Caco-2 (cell line): ENCODE results near the gene ITIH5. TPM values are rescaled to one million over a fixed set of nuclear protein-coding genes. Genes with fewer than 3 reads are reported as not detected.
A peak's percentile ranks its signal among the peaks of the same experiment; 100 is the strongest.

Experiments used
- BruUV-seq: library from RNA; stranded (reverse); fragments of 400-500 nt; replicated peaks from 2 replicates; lab custom pipeline; 2021; lab: Mats Ljungman, UMichigan
- CTCF ChIA-PET: fragments of 300-600 bp; sonication (Branson Sonifier 250); formaldehyde crosslinking; loops from one replicate; lab custom pipeline; 2022; ENCODE audit warnings: antibody characterized with exemption; lab: Charles Lee
- POLR2A ChIA-PET: fragments of 300-600 bp; sonication (Branson Sonifier 250); formaldehyde crosslinking; loops from one replicate; lab custom pipeline; 2022; ENCODE audit warnings: antibody characterized with exemption; lab: Charles Lee
- DNase-seq, 2 experiments: peaks; one replicate each; pipeline versions ENCODE4 v3.0.0 to v3.0.0-alpha.2; 2020 to 2022
- H3K27me3 ChIP-seq: replicated peaks from 2 replicates; pipeline ENCODE4 v1.6.0; 2011; ENCODE audit warnings: low read length; ENCODE audit not compliant: control insufficient read depth, insufficient read depth
- H3K36me3 ChIP-seq: 2 replicates; pipeline ENCODE4 v1.5.1; 2011; ENCODE audit warnings: low read length; ENCODE audit not compliant: control insufficient read depth, insufficient read depth
- H3K4me1 ChIP-seq: fragments of 250-450 bp; sonication (Bioruptor Pico); 2 replicates; pipeline ENCODE4 v1.5.1; 2020; ENCODE audit warnings: mild to moderate bottlenecking
- H3K4me3 ChIP-seq: 2 replicates; pipeline ENCODE4 v1.5.1; 2011; ENCODE audit warnings: low read depth, mild to moderate bottlenecking, control low read depth, low read length
- H3K9me3 ChIP-seq: fragments of 250-450 bp; sonication (Bioruptor Pico); 2 replicates; pipeline ENCODE4 v1.5.1; 2020; ENCODE audit warnings: mild to moderate bottlenecking, moderate library complexity
- H3K27ac Mint-ChIP-seq: one replicate; pipeline ENCODE4 v1.8.0; 2022; ENCODE audit warnings: mixed read lengths; ENCODE audit not compliant: unreplicated experiment
- H3K27me3 Mint-ChIP-seq: one replicate; pipeline ENCODE4 v1.8.0; 2022; ENCODE audit warnings: mixed read lengths; ENCODE audit not compliant: insufficient read depth, unreplicated experiment
- H3K36me3 Mint-ChIP-seq: one replicate; pipeline ENCODE4 v1.8.0; 2022; ENCODE audit warnings: mild to moderate bottlenecking, mixed read lengths; ENCODE audit not compliant: insufficient read depth, unreplicated experiment
- H3K4me1 Mint-ChIP-seq: one replicate; pipeline ENCODE4 v1.8.0; 2022; ENCODE audit warnings: low read depth, mixed read lengths; ENCODE audit not compliant: unreplicated experiment
- H3K4me3 Mint-ChIP-seq: one replicate; pipeline ENCODE4 v1.8.0; 2022; ENCODE audit warnings: mild to moderate bottlenecking, moderate library complexity, mixed read lengths; ENCODE audit not compliant: unreplicated experiment
- H3K9me3 Mint-ChIP-seq: one replicate; pipeline ENCODE4 v1.8.0; 2022; ENCODE audit warnings: mixed read lengths; ENCODE audit not compliant: unreplicated experiment
- CTCF ChIP-seq, 2 experiments: fragments of 200-600 bp in 1 of 2; IDR thresholded peaks; 1 replicate in 1 of 2; 2 replicates in 1 of 2; pipeline versions ENCODE4 v1.5.1 to v1.8.0; 2011 to 2022; ENCODE audit warnings: antibody characterized with exemption in 1 of 2, control low read depth in 1 of 2, inconsistent platforms in 1 of 2, low read depth in 1 of 2, low read length in 1 of 2, mild to moderate bottlenecking in 1 of 2, moderate library complexity in 1 of 2; ENCODE audit not compliant: insufficient read depth in 1 of 2, severe bottlenecking in 1 of 2, unreplicated experiment in 1 of 2
- intact Hi-C: fragments of 100-400 bp; cut with micrococcal nuclease; formaldehyde crosslinking; loops from one replicate; pipeline ENCODE4 v1.10.0; 2022; ENCODE audit not compliant: unreplicated experiment
- total RNA-seq: library from RNA; stranded (reverse); gene quantifications from 2 replicates; pipeline ENCODE4 v1.2.3, GENCODE V29; 2022

ITIH5 gene
- total RNA-seq, 1 experiment from 2014 or later, result 0.18 TPM

- H3K4me1 Mint-ChIP-seq, result peaks cover 11% of the 10 kb centered on the region
- H3K9me3 Mint-ChIP-seq, result no peaks in the 10 kb centered on the region
- BruUV-seq, result no TSS peak
- TF ChIP-seq CTCF (IDR thresholded peaks at IDR 0.05; ENCODE audit: insufficient read depth in 1 of 2, low read depth in 1 of 2, low read length in 1 of 2, severe bottlenecking in 1 of 2, unreplicated experiment in 1 of 2), result no peak
- intact Hi-C loops, result no loop called here
- peak in 1 of 2 experiments; percentile 60 for DNase-seq
- H3K27me3 Mint-ChIP-seq, result no peaks in the 10 kb centered on the region
- no peak overlapping the region for H3K4me3 ChIP-seq
- H3K36me3 ChIP-seq, result no peaks in the 10 kb centered on the region
- no peaks in the 10 kb centered on the region for H3K36me3 Mint-ChIP-seq
- no peak overlapping the region for H3K27ac Mint-ChIP-seq
- CTCF ChIA-PET, result interaction anchor here (0.6 to 1.7 kb wide), 3 partner anchors 20 to 374 kb away, joined by 3 to 5 read pairs (median 5); no protein-coding TSS in a partner anchor
- no peak overlapping the region for H3K4me3 Mint-ChIP-seq
- POLR2A ChIA-PET, result no interaction called here
- no peaks in the 10 kb centered on the region for H3K9me3 ChIP-seq
- peaks cover 7% of the 10 kb centered on the region; the same call in 1 of the 2 replicates for H3K4me1 ChIP-seq
- H3K27me3 ChIP-seq, result no peaks in the 10 kb centered on the region
Measured at GRCh38 chr10:7707102-7707501, 40.3 kb upstream of the ITIH5 start.

- Mint-ChIP-seq H3K36me3 (no peaks in the 10 kb centered on the region), H3K4me1 (peaks cover 11% of the 10 kb centered on the region), H3K27me3 (no peaks in the 10 kb centered on the region), H3K4me3 (no peak overlapping the region), H3K9me3 (no peaks in the 10 kb centered on the region), H3K27ac (no peak overlapping the region)
- intact Hi-C loops, result no loop called here
- CTCF ChIA-PET, result interaction anchor here (0.6 to 1.7 kb wide), 2 partner anchors 20 to 373 kb away, joined by 3 to 5 read pairs; no protein-coding TSS in a partner anchor
- Histone ChIP-seq H3K27me3 (no peaks in the 10 kb centered on the region), H3K9me3 (no peaks in the 10 kb centered on the region), H3K4me1 (peaks cover 7% of the 10 kb centered on the region; the same call in 1 of the 2 replicates), H3K4me3 (no peak overlapping the region), H3K36me3 (no peaks in the 10 kb centered on the region)
- BruUV-seq, result no TSS peak
- DNase-seq, result no peak
- POLR2A ChIA-PET, result no interaction called here
- TF ChIP-seq CTCF (IDR thresholded peaks at IDR 0.05; ENCODE audit: insufficient read depth in 1 of 2, low read depth in 1 of 2, low read length in 1 of 2, severe bottlenecking in 1 of 2, unreplicated experiment in 1 of 2), result no peak
Measured at GRCh38 chr10:7706534-7707073, 39.8 kb upstream of the ITIH5 start.

GRCh38 chr10:7705341-7705740 is 38.6 kb upstream of the ITIH5 start:
- Mint-ChIP-seq H3K9me3 (no peaks in the 10 kb centered on the region), H3K36me3 (no peaks in the 10 kb centered on the region), H3K4me1 (peaks cover 11% of the 10 kb centered on the region), H3K27ac (no peak overlapping the region), H3K27me3 (no peaks in the 10 kb centered on the region), H3K4me3 (no peak overlapping the region)
- TF ChIP-seq CTCF (IDR thresholded peaks at IDR 0.05; ENCODE audit: insufficient read depth in 1 of 2, low read depth in 1 of 2, low read length in 1 of 2, severe bottlenecking in 1 of 2, unreplicated experiment in 1 of 2), result no peak
- DNase-seq, result no peak
- Histone ChIP-seq H3K4me3 (no peak overlapping the region), H3K9me3 (no peaks in the 10 kb centered on the region), H3K4me1 (peaks cover 16% of the 10 kb centered on the region), H3K36me3 (no peaks in the 10 kb centered on the region), H3K27me3 (no peaks in the 10 kb centered on the region)
- ChIA-PET POLR2A (no interaction called here), CTCF (interaction anchor here (0.6 to 0.7 kb wide), 2 partner anchors 164 to 165 kb away, joined by 3 to 4 read pairs; no protein-coding TSS in a partner anchor)
- BruUV-seq, result no TSS peak
- intact Hi-C loops, result no loop called here
